ENCODE results near the gene ELK3. TPM values are rescaled to one million over a fixed set of nuclear protein-coding genes. Genes with fewer than 3 reads are reported as not detected.

The ELK3 gene
- total RNA-seq, 1 experiment from 2014 or later, result 9.4 TPM

DNA sequence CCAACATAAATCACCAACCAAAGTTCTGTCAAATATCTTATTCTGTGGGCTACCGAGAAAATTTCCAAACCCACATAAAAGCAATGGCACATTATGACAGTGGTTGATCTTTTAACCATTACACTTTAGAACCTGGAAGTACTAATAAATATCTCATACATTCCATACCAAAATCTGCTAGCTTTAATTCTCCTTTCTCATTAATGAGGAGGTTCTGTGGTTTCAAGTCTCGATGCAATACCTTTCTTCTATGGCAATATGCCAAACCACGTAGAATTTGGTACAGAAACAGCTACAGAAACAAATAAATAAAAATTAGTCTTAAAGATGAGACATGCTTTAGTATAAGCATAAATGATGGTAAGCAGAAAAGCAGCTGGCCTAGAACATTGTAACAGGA is 100.7 kb downstream of the ELK3 start:
- Histone ChIP-seq H2BK12ac (ENCODE audit: insufficient read length, low read depth, low read length) (no peak overlapping the region), H3K18ac (ENCODE audit: insufficient read length, low read depth, low read length) (no peak overlapping the region), H2BK20ac (ENCODE audit: low read depth, low read length, poor library complexity, severe bottlenecking) (no peak overlapping the region), H3K56ac (ENCODE audit: insufficient read length, low read depth, low read length) (no peak overlapping the region), H3K4ac (ENCODE audit: low read depth, low read length) (no peak overlapping the region), H3K4me2 (ENCODE audit: insufficient read depth, insufficient read length, low read length) (no peak overlapping the region), H2BK15ac (ENCODE audit: low read depth, low read length) (no peak overlapping the region), H3K23ac (ENCODE audit: insufficient read length, low read depth, low read length) (no peak overlapping the region), H4K20me1 (ENCODE audit: control insufficient read depth, insufficient read depth, insufficient read length) (no peaks in the 10 kb centered on the region), H3T11ph (ENCODE audit: low read length) (no peak overlapping the region), H3K79me2 (ENCODE audit: insufficient read depth, low read length) (no peaks in the 10 kb centered on the region), H3K4me1 (ENCODE audit: insufficient read depth, low read length) (peaks cover 2% of the 10 kb centered on the region; the same call in 1 of the 2 replicates), H3K14ac (ENCODE audit: insufficient read depth, low read length) (no peak overlapping the region), H3K23me2 (ENCODE audit: insufficient read length, low read depth, low read length, poor library complexity, severe bottlenecking) (no peaks in the 10 kb centered on the region), H2BK5ac (ENCODE audit: insufficient read length, low read length) (no peak overlapping the region), H3K9ac (ENCODE audit: extremely low read depth, insufficient read length, low read length) (no peak overlapping the region), H3K27ac (ENCODE audit: insufficient read length, low read depth, low read length) (no peak overlapping the region), H4K8ac (replicated peaks; ENCODE audit: insufficient read length, low read depth, low read length) (no peak overlapping the region), H4K91ac (ENCODE audit: insufficient read length, low read depth, low read length) (no peak overlapping the region), H3K27me3 (ENCODE audit: insufficient read depth, low read length) (no peaks in the 10 kb centered on the region), H3K79me1 (ENCODE audit: insufficient read depth, low read depth, low read length, poor library complexity, severe bottlenecking) (no peaks in the 10 kb centered on the region), H2AFZ (ENCODE audit: low read length) (no peak overlapping the region), H3K9me3 (ENCODE audit: control insufficient read depth, low read depth, low read length) (no peaks in the 10 kb centered on the region), H4K5ac (ENCODE audit: insufficient read length, low read depth, low read length) (no peak overlapping the region), H2AK5ac (ENCODE audit: insufficient read length, low read length) (no peak overlapping the region), H2BK120ac (ENCODE audit: low read depth, low read length, poor library complexity, severe bottlenecking) (no peak overlapping the region)
- Mint-ChIP-seq H3K9me3 (no peaks in the 10 kb centered on the region), H3K27ac (no peak overlapping the region), H3K36me3 (ENCODE audit: insufficient read depth in 1 of 3, low read depth in 3 of 3) (peaks cover 7 to 30% (median 12%) of the 10 kb centered on the region in 3 experiments; a peak in 6 of 7 replicates), H3K4me1 (peaks cover 0 to 2% of the 10 kb centered on the region in 2 experiments; a peak in 1 of 4 replicates), H3K4me3 (no peak overlapping the region), H3K27me3 (ENCODE audit: low read depth) (no peaks in the 10 kb centered on the region)
- WGBS (ENCODE audit: extremely low coverage, insufficient read length, low lambda C conversion rate), result no CpG with 5 or more reads among the region's 3 CpGs
- DNase-seq, result no peak
- TF ChIP-seq, protein P1, sequence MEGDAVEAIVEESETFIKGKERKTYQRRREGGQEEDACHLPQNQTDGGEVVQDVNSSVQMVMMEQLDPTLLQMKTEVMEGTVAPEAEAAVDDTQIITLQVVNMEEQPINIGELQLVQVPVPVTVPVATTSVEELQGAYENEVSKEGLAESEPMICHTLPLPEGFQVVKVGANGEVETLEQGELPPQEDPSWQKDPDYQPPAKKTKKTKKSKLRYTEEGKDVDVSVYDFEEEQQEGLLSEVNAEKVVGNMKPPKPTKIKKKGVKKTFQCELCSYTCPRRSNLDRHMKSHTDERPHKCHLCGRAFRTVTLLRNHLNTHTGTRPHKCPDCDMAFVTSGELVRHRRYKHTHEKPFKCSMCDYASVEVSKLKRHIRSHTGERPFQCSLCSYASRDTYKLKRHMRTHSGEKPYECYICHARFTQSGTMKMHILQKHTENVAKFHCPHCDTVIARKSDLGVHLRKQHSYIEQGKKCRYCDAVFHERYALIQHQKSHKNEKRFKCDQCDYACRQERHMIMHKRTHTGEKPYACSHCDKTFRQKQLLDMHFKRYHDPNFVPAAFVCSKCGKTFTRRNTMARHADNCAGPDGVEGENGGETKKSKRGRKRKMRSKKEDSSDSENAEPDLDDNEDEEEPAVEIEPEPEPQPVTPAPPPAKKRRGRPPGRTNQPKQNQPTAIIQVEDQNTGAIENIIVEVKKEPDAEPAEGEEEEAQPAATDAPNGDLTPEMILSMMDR (conservative IDR thresholded peaks at IDR 0.05), result no peak

Measured in H9 (cell line).